Peyer's patch (tissue), 4 donors: Measurements from ENCODE around the gene TTC28.

Source experiments
- CTCF ChIP-seq, 6 experiments: fragments of 450-650 bp in 4 of 6; fragments of 200-600 bp in 2 of 6; sonication (generic) in 1 of 6; IDR thresholded peaks; one replicate each; pipeline ENCODE4 v1.5.1; 2017 to 2019; ENCODE audit warnings: antibody characterized with exemption in 6 of 6, mild to moderate bottlenecking in 3 of 6, moderate library complexity in 1 of 6
- POLR2A ChIP-seq, 2 donors: fragments of 450-650 bp; IDR thresholded peaks; one replicate each; pipeline ENCODE4 v1.5.1; 2017; ENCODE audit warnings: antibody characterized with exemption in 2 of 2, mild to moderate bottlenecking in 2 of 2, moderate library complexity in 2 of 2

GRCh38 chr22:28283068-28283654 lies 396.5 kb downstream of the TTC28 start:
- TF ChIP-seq POLR2A (IDR thresholded peaks at IDR 0.05) (no peak), CTCF (IDR thresholded peaks at IDR 0.05) (no peak)
